ENCODE results near the gene SIGLEC6. TPM values are rescaled to one million over a fixed set of nuclear protein-coding genes. Genes with fewer than 3 reads are reported as not detected.
"Not testable (repeated sequence)": the region's sequence is repeated elsewhere in the genome, so short reads cannot be mapped to it uniquely, and the experiment has no call there.

Gene SIGLEC6
- total RNA-seq, 6 donors from 2014 or later, result 7.2 to 7.9 (median 7.8) TPM; not detected in 3

DNA sequence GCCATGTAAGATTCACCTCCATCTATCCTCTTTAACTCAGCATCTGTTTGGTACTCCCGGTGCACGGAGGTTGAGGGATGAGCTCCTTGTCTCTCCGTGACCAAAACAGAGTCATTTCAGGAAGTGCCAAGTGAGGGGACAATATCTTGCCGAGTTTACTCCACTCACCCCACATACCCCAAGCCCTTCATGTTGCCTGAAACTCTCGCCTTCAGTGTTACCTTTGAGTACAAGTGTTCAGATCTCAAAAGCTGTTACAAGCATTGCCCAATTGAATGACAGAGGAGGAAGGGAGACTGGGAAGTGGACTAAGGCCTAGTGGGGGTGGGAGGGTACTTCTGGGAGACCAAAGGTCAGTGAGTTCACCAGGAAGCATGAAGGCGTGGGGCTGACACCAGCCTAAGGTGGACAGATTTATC is 23.8 kb downstream of the SIGLEC6 start:
- Histone ChIP-seq H3K4me3 (no peak overlapping the region), H3K36me3 (no peaks in the 10 kb centered on the region), H3K9me3 (no peaks in the 10 kb centered on the region), H3K27ac (peak overlapping the region in 1 of 4 donors; percentile 9), H3K4me1 (peaks cover 0 to 3% (median 0%) of the 10 kb centered on the region in 4 donors), H3K27me3 (no peaks in the 10 kb centered on the region)
- ATAC-seq (ENCODE audit: low FRiP score in 2 of 2) (peak in 1 of 2 donors; percentile 26), DNase-seq (no peak)
- TF ChIP-seq POLR2AphosphoS5 (IDR thresholded peaks at IDR 0.05) (no peak), EP300 (IDR thresholded peaks at IDR 0.05) (no peak)
- 47 to 61% methylated on average over 6 of the region's 6 CpGs for WGBS, 2 donors

GRCh38 chr19:51507192-51507591 is 24.3 kb downstream of the SIGLEC6 start:
- TF ChIP-seq POLR2AphosphoS5 (IDR thresholded peaks at IDR 0.05), result no peak
- no peak for TF ChIP-seq POLR2A (IDR thresholded peaks at IDR 0.05)
- no peak for TF ChIP-seq EP300 (IDR thresholded peaks at IDR 0.05)
- WGBS, 2 donors, result 52 to 53% methylated on average over 3 of the region's 3 CpGs
- peak in 1 of 2 donors; percentile 28 for ATAC-seq (ENCODE audit: low FRiP score in 2 of 2)

GRCh38 chr19:51505904-51506303 is 25.6 kb downstream of the SIGLEC6 start:
- Histone ChIP-seq H3K36me3 (no peaks in the 10 kb centered on the region), H3K27me3 (no peaks in the 10 kb centered on the region), H3K27ac (no peak overlapping the region), H3K4me3 (no peak overlapping the region), H3K9me3 (no peaks in the 10 kb centered on the region), H3K4me1 (peaks cover 0 to 3% (median 0%) of the 10 kb centered on the region in 4 donors)
- 43 to 44% methylated on average over 3 of the region's 3 CpGs for WGBS, 2 donors
- DNase-seq, result no peak
- ATAC-seq (ENCODE audit: low FRiP score in 2 of 2), result no peak
- TF ChIP-seq, protein P1, sequence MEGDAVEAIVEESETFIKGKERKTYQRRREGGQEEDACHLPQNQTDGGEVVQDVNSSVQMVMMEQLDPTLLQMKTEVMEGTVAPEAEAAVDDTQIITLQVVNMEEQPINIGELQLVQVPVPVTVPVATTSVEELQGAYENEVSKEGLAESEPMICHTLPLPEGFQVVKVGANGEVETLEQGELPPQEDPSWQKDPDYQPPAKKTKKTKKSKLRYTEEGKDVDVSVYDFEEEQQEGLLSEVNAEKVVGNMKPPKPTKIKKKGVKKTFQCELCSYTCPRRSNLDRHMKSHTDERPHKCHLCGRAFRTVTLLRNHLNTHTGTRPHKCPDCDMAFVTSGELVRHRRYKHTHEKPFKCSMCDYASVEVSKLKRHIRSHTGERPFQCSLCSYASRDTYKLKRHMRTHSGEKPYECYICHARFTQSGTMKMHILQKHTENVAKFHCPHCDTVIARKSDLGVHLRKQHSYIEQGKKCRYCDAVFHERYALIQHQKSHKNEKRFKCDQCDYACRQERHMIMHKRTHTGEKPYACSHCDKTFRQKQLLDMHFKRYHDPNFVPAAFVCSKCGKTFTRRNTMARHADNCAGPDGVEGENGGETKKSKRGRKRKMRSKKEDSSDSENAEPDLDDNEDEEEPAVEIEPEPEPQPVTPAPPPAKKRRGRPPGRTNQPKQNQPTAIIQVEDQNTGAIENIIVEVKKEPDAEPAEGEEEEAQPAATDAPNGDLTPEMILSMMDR (IDR thresholded peaks at IDR 0.05), result no peak
- TF ChIP-seq EP300 (IDR thresholded peaks at IDR 0.05), result no peak
- no peak for TF ChIP-seq POLR2A (IDR thresholded peaks at IDR 0.05)
- TF ChIP-seq POLR2AphosphoS5 (IDR thresholded peaks at IDR 0.05), result no peak

More at GRCh38 chr19:51507192-51507591, 24.3 kb downstream of the SIGLEC6 start:
- Histone ChIP-seq H3K4me3 (no peak overlapping the region), H3K27ac (peak overlapping the region in 1 of 4 donors; percentile 9), H3K4me1 (peaks cover 0 to 3% (median 0%) of the 10 kb centered on the region in 4 donors), H3K27me3 (no peaks in the 10 kb centered on the region), H3K9me3 (no peaks in the 10 kb centered on the region), H3K36me3 (no peaks in the 10 kb centered on the region)
- no peak for DNase-seq

- no peaks in the 10 kb centered on the region for H3K27me3 ChIP-seq
- no peaks in the 10 kb centered on the region for H3K36me3 ChIP-seq
- peaks cover 0 to 3% (median 0%) of the 10 kb centered on the region in 4 donors for H3K4me1 ChIP-seq
- no peak overlapping the region for H3K4me3 ChIP-seq
- ATAC-seq (ENCODE audit: low FRiP score in 2 of 2) (no peak), DNase-seq (no peak)
- 41 to 53% methylated on average over 3 of the region's 3 CpGs for WGBS, 2 donors
- no peak for TF ChIP-seq EP300 (IDR thresholded peaks at IDR 0.05)
- no peak for TF ChIP-seq POLR2AphosphoS5 (IDR thresholded peaks at IDR 0.05)
- TF ChIP-seq, protein P1 (IDR thresholded peaks at IDR 0.05), result no peak
- TF ChIP-seq POLR2A (IDR thresholded peaks at IDR 0.05), result no peak
- no peaks in the 10 kb centered on the region for H3K9me3 ChIP-seq
- H3K27ac ChIP-seq, result no peak overlapping the region
These were observed 27.6 kb downstream of the SIGLEC6 start for GRCh38 chr19:51503896-51504295.

- no peak overlapping the region for H3K27ac ChIP-seq
- H3K27me3 ChIP-seq, result no peaks in the 10 kb centered on the region
- no peaks in the 10 kb centered on the region for H3K9me3 ChIP-seq
- WGBS, 2 donors, result 52 to 75% methylated on average over 5 of the region's 5 CpGs
- H3K4me1 ChIP-seq, result peaks cover 0 to 3% (median 0%) of the 10 kb centered on the region in 4 donors
- ATAC-seq (ENCODE audit: low FRiP score in 2 of 2) (no peak), DNase-seq (no peak)
- H3K4me3 ChIP-seq, result no peak overlapping the region
- H3K36me3 ChIP-seq, result no peaks in the 10 kb centered on the region
- no peak for TF ChIP-seq POLR2A (IDR thresholded peaks at IDR 0.05)
These were observed 28.1 kb downstream of the SIGLEC6 start for GRCh38 chr19:51503286-51503817.

DNA sequence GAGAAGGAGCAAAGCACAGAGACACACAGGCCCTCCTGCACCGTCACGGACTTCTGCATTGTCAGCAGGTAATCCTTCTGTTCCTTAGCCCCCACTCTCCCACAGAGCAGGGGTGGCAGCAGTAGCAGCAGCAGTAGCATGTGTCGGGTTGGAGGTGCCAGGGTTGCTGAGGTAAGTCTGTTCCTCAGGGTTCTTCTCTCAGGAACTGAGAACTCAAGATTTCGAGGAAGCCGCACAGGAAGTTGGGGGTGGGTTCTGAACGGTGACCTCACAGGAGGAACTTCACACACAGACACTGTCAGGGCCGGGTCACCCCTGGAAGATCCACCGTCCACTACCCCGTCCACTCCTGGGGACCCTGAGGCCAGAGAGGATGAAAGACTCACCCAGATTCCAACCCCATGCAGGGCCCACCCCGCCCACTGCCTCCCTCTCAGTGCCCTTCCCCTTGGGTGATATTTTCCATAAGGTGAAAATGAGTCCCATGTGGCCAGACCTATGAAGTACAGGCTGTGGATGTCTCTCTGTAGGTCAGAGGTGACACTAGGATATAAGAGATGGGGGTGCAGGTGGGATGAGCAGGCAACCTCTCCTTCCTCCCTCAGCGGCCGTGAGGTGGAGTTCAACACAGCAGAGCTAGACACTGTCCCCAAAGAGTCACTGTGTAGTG is 29.7 kb downstream of the SIGLEC6 start, which contains the start of gene SIGLEC12:
SIGLEC12 (minus strand) TSS at position 207 of the 670 bp plus-strand sequence; CDS start at position 140, 67 bp downstream.
- peak; percentile 56 to 69 for ATAC-seq (ENCODE audit: low FRiP score in 2 of 2)
- H3K4me3 ChIP-seq, result no peak within 1 kb of the TSS
- no peak for TF ChIP-seq EP300 (IDR thresholded peaks at IDR 0.05)
- TF ChIP-seq POLR2A (IDR thresholded peaks at IDR 0.05), result peak in 1 of 4 donors; percentile 31
- TF ChIP-seq POLR2AphosphoS5 (IDR thresholded peaks at IDR 0.05), result no peak
- H3K27me3 ChIP-seq, result no peaks in the 10 kb centered on the region
- H3K9me3 ChIP-seq, result no peaks in the 10 kb centered on the region
- H3K4me1 ChIP-seq, result peaks cover 0 to 3% (median 0%) of the 10 kb centered on the region in 4 donors
- H3K27ac ChIP-seq, result peak within 1 kb of the TSS in 1 of 4 donors; percentile 54
- 52 to 53% methylated on average over 7 to 12 of the region's 12 CpGs for WGBS, 2 donors
- H3K36me3 ChIP-seq, result no peaks in the 10 kb centered on the region
- peak in 1 of 2 donors; percentile 74 for DNase-seq

GRCh38 chr19:51500931-51501330 is 30.5 kb downstream of the SIGLEC6 start:
- H3K36me3 ChIP-seq; DNase-seq; H3K27me3 ChIP-seq; H3K9me3 ChIP-seq; H3K4me3 ChIP-seq; H3K4me1 ChIP-seq; ATAC-seq (ENCODE audit: low FRiP score in 2 of 2); H3K27ac ChIP-seq: not testable (repeated sequence)
- 43 to 67% methylated on average over 4 to 8 of the region's 8 CpGs for WGBS, 2 donors

Data from upper lobe of left lung (tissue), 6 donors.